Measurements from ENCODE around the gene NXNL1. TPM values are rescaled to one million over a fixed set of nuclear protein-coding genes. Genes with fewer than 3 reads are reported as not detected.

Gene NXNL1
- total and polyA plus RNA-seq, 2 experiments from 2014 or later = 0.16 TPM; not detected in 1

DNA sequence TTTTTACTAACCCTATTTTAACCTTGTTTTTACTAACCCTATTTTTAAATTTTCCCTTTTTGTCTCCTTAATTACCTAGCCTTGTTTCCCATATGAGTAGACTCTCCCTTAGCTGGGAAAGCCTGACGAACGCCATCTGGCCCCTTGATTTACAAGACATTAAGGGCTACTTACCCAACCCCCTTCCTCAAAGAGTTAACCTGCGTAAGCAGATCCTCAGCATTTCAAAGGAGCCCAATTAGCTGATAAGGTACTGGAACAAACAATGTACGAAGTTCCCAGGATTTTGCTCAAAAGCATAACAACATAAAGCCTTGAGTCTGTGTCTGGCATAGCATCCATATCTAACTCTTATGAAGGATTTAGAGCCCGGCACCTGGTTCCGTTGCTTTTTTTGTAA lies 45.6 kb downstream of the NXNL1 start:
- Histone ChIP-seq H3K4me3 (no peak overlapping the region), H3K4me1 (ENCODE audit: low read depth) (peaks cover 37% of the 10 kb centered on the region), H3K9me3 (ENCODE audit: low read depth) (no peaks in the 10 kb centered on the region), H3K27me3 (no peaks in the 10 kb centered on the region), H3K36me3 (no peaks in the 10 kb centered on the region), H3K27ac (peak overlapping the region; percentile 95)
- DNase-seq (ENCODE audit: low read depth in 1 of 2, low spot score in 1 of 2) = peak; percentile 15 to 30
- TF ChIP-seq, protein P1, sequence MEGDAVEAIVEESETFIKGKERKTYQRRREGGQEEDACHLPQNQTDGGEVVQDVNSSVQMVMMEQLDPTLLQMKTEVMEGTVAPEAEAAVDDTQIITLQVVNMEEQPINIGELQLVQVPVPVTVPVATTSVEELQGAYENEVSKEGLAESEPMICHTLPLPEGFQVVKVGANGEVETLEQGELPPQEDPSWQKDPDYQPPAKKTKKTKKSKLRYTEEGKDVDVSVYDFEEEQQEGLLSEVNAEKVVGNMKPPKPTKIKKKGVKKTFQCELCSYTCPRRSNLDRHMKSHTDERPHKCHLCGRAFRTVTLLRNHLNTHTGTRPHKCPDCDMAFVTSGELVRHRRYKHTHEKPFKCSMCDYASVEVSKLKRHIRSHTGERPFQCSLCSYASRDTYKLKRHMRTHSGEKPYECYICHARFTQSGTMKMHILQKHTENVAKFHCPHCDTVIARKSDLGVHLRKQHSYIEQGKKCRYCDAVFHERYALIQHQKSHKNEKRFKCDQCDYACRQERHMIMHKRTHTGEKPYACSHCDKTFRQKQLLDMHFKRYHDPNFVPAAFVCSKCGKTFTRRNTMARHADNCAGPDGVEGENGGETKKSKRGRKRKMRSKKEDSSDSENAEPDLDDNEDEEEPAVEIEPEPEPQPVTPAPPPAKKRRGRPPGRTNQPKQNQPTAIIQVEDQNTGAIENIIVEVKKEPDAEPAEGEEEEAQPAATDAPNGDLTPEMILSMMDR (IDR thresholded peaks at IDR 0.05; ENCODE audit: low read depth, low read length) = no peak

DNA sequence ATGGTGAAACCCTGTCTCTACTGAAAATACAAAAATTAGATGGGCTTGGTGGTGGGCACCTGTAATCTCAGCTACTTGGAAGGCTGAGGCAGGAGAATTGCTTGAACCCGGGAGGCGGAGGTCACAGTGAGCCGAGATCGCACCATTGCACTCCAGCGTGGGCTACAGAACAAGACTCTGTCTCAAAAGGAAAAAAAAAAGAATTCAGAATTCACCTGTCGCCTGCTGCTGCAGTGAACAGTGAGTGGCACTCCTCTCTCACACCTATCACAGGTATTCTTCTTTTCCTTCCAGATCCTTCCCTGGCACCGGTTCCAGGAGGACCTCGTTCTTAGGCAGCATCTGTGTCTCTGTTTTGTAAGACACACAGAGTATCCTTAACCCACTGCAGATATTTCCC lies 46.6 kb downstream of the NXNL1 start:
- H3K27me3 ChIP-seq = no peaks in the 10 kb centered on the region
- H3K27ac ChIP-seq = peak overlapping the region; percentile 95
- no peaks in the 10 kb centered on the region for H3K9me3 ChIP-seq (ENCODE audit: low read depth)
- no peaks in the 10 kb centered on the region for H3K36me3 ChIP-seq
- no peak overlapping the region for H3K4me3 ChIP-seq
- H3K4me1 ChIP-seq (ENCODE audit: low read depth) = peaks cover 37% of the 10 kb centered on the region
- TF ChIP-seq, protein P1 (IDR thresholded peaks at IDR 0.05; ENCODE audit: low read depth, low read length) = no peak
- no peak for DNase-seq (ENCODE audit: low read depth in 1 of 2, low spot score in 1 of 2)

DNA sequence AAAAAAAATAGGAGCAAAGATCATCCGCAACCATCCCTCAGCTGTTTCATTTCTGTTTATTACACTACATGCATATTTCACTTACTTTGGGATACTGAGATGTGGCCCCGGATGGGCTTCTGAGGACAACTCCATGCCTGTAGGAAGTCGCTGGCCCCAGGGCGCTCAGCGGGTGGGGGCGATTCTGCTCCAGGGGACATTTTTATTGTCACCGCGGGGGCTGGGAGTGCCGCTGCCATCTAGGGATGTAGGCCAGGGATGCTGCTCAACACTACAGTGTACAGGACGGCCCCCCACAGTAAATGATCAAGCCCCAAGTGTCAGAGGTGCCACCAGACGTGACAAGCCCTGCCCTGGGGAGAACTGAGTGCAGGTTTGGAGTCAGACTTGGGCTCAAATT lies 48.9 kb downstream of the NXNL1 start:
- Histone ChIP-seq H3K4me3 (no peak overlapping the region), H3K36me3 (no peaks in the 10 kb centered on the region), H3K4me1 (ENCODE audit: low read depth) (peaks cover 46% of the 10 kb centered on the region), H3K27me3 (no peaks in the 10 kb centered on the region), H3K9me3 (ENCODE audit: low read depth) (no peaks in the 10 kb centered on the region), H3K27ac (peak overlapping the region; percentile 95)
- DNase-seq (ENCODE audit: low read depth in 1 of 2, low spot score in 1 of 2) = no peak
- TF ChIP-seq, protein P1 (IDR thresholded peaks at IDR 0.05; ENCODE audit: low read depth, low read length) = no peak

DNA sequence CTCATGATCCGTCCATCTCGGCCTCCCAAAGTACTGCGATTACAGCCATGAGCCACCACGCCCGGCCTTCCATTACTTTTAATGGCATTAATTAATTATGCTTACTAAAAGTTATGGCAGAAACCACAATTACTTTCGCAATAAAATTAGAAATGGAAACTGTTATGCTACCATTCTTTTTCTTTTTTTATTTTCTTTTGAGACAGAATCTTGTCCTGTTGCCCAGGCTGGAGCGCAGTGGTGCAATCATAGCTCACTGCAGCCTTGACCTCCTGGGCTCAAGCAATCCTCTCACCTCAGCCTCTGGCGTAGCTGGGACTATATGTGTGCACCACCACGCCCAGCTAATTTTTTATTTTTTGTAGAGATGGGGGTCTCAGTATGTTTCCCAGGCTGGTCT lies 50.7 kb downstream of the NXNL1 start:
- DNase-seq (ENCODE audit: low read depth in 1 of 2, low spot score in 1 of 2) = peak in 1 of 2 donors; percentile 29
- H3K27ac ChIP-seq = peak overlapping the region; percentile 54
- peaks cover 52% of the 10 kb centered on the region for H3K4me1 ChIP-seq (ENCODE audit: low read depth)
- no peaks in the 10 kb centered on the region for H3K27me3 ChIP-seq
- H3K9me3 ChIP-seq (ENCODE audit: low read depth) = no peaks in the 10 kb centered on the region
- H3K4me3 ChIP-seq = no peak overlapping the region
- H3K36me3 ChIP-seq = no peaks in the 10 kb centered on the region
- TF ChIP-seq, protein P1 (IDR thresholded peaks at IDR 0.05; ENCODE audit: low read depth, low read length) = no peak

DNA sequence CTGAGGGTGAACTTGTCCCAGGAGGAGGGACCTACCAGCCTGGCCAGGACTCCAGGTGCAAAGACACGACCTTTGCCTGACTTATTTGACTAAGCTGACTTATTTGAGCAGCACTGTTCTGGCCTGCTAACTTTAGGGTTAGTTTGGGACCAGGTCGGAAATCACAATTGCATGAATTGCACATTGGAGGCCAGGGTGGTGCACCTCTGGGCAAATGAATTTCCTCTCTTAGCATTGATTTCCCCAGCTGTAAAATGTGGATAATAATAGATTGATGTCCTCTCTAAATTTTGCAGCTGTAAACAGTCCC lies 53.9 kb downstream of the NXNL1 start:
- Histone ChIP-seq H3K27me3 (no peaks in the 10 kb centered on the region), H3K4me1 (ENCODE audit: low read depth) (peaks cover 36% of the 10 kb centered on the region), H3K36me3 (no peaks in the 10 kb centered on the region), H3K9me3 (ENCODE audit: low read depth) (no peaks in the 10 kb centered on the region), H3K27ac (peak overlapping the region; percentile 70), H3K4me3 (no peak overlapping the region)
- TF ChIP-seq, protein P1 (IDR thresholded peaks at IDR 0.05; ENCODE audit: low read depth, low read length) = no peak
- DNase-seq (ENCODE audit: low read depth in 1 of 2, low spot score in 1 of 2) = no peak
